ENCODE results near the gene ADAMTS1. TPM values are rescaled to one million over a fixed set of nuclear protein-coding genes. Genes with fewer than 3 reads are reported as not detected.

Gene ADAMTS1
- 42.4 and 47.8 TPM in 2 replicates for total RNA-seq

GRCh38 chr21:26845066-26845758 lies at the start of gene ADAMTS1:
TSS of gene ADAMTS1 (minus strand) at chr21:26845409. CDS start at chr21:26844954, 455 bp downstream.

Other genes starting within 250 kb of the ADAMTS1 start
- gene ADAMTS5, start 121.7 kb upstream of the ADAMTS1 start, total RNA-seq, result 0.37 and 4.5 TPM in 2 replicates